ENCODE data around the gene COMT.

GRCh38 chr22:19916941-19917340 lies 24.6 kb upstream of the COMT start:
- TF ChIP-seq, protein P1, sequence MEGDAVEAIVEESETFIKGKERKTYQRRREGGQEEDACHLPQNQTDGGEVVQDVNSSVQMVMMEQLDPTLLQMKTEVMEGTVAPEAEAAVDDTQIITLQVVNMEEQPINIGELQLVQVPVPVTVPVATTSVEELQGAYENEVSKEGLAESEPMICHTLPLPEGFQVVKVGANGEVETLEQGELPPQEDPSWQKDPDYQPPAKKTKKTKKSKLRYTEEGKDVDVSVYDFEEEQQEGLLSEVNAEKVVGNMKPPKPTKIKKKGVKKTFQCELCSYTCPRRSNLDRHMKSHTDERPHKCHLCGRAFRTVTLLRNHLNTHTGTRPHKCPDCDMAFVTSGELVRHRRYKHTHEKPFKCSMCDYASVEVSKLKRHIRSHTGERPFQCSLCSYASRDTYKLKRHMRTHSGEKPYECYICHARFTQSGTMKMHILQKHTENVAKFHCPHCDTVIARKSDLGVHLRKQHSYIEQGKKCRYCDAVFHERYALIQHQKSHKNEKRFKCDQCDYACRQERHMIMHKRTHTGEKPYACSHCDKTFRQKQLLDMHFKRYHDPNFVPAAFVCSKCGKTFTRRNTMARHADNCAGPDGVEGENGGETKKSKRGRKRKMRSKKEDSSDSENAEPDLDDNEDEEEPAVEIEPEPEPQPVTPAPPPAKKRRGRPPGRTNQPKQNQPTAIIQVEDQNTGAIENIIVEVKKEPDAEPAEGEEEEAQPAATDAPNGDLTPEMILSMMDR (IDR thresholded peaks at IDR 0.05; ENCODE audit: low read depth, low read length, missing input control) = no peak
- TF ChIP-seq RAD21 (IDR thresholded peaks at IDR 0.05) (no peak), ZBTB33 (IDR thresholded peaks at IDR 0.05) (no peak), REST (IDR thresholded peaks at IDR 0.05) (no peak), YY1 (IDR thresholded peaks at IDR 0.05) (no peak), GABPA (IDR thresholded peaks at IDR 0.05 in 1 of 2, conservative IDR thresholded peaks at IDR 0.05 in 1 of 2) (no peak), RXRA (IDR thresholded peaks at IDR 0.05) (no peak), SP1 (IDR thresholded peaks at IDR 0.05) (no peak), JUND (IDR thresholded peaks at IDR 0.05) (no peak), NR2F2 (IDR thresholded peaks at IDR 0.05) (no peak)
- TF ChIP-seq, protein P2, sequence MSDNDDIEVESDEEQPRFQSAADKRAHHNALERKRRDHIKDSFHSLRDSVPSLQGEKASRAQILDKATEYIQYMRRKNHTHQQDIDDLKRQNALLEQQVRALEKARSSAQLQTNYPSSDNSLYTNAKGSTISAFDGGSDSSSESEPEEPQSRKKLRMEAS (IDR thresholded peaks at IDR 0.05) = no peak
- TF ChIP-seq, protein P3, sequence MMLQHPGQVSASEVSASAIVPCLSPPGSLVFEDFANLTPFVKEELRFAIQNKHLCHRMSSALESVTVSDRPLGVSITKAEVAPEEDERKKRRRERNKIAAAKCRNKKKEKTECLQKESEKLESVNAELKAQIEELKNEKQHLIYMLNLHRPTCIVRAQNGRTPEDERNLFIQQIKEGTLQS (IDR thresholded peaks at IDR 0.05) = no peak

Data from liver (tissue), 3 donors.